Measurements from ENCODE around the gene MCEMP1.

The MCEMP1 gene

DNA sequence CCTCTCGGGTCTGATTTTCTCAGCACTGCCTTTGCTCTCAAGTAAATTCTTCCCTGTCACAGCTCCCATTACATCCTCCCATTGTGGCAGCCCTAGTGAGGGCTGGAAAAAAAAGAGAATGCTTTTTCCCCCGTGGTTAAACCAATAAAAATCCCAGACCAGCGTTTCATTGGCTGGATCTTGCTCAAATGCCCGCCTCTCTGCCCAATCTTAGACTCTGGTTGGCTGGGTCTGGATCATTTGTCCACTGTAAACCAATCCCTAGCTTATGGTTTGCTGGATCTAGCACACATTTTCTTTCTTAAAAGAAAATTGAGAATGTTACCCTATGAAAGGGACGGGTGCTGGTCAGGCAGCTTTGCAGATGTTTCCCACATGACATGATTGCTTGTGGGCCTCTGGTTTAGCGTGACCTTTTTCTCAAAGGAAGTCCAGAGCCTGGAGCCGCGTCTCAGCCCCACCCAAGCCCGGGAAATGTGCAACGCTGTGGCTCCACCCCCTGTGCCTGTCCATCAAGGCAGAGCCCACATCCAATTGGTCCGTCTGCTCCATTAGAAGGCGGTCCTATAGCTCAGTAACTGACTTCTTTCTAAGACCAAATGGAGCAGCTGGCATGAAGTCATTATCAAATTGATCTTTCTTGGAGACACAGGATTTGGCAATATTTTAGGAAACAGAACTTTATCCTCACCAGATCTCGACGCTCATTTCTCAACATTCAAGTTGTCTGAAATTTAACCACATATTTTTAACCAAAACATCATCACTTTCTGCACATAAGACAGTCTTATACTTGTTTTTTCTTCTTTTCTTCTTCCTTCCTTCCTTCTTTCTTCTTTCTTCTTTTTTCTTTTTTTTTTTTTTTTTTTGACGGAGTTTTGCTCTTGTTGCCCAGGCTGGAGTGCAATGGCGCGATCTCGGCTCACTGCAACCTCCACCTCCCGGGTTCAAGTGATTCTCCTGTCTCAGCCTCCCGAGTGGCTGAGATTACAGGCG is 2.6 kb upstream of the MCEMP1 start:
- DNase-seq, result no peak

DNA sequence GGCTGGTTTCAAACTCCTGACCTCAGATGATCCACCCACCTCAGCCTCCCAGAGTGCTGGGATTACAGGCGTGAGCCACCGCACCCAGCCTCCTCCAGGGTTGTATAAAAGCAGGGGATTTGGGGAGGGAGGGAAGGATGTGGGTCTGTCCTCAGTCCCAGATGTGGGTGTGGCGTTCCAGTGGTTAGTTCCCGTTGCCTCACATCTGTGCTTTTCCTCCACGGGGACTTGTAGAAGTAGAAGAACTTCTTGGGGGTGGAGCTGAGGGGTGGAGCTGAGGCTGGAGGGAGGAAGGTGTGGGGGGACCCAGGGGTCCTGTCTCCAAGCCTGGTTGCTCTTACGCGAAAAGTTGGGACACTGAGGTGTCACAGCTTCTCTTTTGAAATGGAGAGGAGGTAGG is 514 bp upstream of the MCEMP1 start:
- DNase-seq, result no peak

DNA sequence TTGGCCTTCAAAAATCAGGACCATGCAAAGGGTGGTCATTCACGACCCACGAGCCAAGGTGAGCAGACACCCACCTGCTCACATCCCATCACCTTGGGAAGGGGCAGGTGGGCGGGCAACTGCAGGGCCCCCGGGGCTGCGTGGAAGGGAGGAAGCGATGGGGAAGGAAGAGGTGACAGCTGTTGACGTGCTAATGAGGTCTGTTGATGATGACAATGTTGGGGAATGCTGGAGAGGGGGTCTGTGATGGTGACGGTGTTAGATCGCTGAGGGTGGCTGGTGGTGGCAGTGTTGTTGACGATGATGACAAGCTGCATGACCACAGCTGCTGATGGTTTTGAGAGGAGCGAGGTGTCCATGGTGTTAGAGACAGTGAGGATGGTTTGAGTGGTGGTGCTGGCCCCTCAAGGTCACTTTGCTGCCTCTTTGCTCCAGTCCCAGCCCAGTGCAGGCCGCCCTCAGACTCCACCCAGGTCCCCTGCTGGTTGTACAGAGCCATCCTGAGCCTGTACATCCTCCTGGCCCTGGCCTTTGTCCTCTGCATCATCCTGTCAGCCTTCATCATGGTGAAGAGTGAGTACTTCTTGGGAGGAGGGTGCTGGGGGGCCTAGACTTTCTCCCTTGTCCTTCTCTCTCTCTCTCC is 900 bp downstream of the MCEMP1 start:
- no peak for DNase-seq

DNA sequence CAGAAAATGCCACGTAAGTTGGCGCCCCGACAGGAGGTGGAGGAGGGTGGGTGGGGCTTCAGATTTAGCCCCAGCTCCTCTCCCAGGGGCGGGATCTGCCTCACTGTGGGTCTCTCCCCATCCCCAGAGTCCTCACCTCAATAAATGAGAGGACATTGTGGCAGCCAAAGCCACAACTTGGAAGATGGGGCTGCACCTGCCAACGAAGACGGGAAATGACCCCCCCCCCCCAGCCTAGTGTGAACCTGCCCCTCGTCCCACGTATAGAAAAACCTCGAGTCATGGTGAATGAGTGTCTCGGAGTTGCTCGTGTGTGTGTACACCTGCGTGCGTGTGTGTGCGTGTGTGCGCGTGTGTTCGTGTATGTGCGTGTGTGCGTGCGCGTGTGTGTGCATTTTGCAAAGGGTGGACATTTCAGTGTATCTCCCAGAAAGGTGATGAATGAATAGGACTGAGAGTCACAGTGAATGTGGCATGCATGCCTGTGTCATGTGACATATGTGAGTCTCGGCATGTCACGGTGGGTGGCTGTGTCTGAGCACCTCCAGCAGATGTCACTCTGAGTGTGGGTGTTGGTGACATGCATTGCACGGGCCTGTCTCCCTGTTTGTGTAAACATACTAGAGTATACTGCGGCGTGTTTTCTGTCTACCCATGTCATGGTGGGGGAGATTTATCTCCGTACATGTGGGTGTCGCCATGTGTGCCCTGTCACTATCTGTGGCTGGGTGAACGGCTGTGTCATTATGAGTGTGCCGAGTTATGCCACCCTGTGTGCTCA is 2.3 kb downstream of the MCEMP1 start:
- DNase-seq, result no peak

DNA sequence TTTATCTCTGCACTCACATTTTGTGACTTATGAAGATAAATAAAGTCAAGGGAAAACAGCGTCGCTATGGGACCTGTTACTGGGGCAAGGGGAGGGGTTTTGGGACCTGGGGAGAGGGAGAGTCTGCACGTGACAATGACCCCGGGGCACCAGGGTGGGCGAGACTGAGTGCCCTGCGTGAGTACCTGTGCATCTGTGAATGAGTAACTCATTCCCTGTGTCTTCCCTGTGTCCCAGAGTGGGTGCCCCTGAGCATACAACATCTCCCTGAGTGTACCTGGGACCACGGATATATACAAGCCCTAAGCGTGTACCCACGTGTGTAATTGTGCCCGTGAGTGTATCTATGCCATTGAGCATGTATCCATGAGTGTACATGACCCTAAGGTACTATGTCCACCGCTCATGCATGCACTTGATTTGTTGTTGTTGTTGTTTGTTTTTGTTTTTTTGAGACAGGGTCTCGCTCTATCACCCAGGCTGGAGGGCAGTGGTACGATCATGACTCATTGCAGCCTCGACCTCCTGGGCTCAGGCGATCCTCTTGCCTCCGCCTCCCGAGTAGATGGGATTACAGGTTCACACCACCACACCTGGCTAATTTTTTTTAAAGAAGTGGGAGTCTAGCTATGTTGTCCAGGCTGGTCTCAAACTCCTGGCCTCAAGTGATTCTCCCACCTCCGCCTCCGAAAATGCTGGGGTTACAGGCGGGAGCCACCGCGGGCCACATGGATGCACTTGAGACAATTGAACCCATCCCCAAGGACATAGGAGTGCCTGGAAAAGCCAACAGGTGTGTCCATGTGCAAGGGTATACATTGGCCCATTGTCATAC is 3.1 kb downstream of the MCEMP1 start:
- DNase-seq, result no peak

DNA sequence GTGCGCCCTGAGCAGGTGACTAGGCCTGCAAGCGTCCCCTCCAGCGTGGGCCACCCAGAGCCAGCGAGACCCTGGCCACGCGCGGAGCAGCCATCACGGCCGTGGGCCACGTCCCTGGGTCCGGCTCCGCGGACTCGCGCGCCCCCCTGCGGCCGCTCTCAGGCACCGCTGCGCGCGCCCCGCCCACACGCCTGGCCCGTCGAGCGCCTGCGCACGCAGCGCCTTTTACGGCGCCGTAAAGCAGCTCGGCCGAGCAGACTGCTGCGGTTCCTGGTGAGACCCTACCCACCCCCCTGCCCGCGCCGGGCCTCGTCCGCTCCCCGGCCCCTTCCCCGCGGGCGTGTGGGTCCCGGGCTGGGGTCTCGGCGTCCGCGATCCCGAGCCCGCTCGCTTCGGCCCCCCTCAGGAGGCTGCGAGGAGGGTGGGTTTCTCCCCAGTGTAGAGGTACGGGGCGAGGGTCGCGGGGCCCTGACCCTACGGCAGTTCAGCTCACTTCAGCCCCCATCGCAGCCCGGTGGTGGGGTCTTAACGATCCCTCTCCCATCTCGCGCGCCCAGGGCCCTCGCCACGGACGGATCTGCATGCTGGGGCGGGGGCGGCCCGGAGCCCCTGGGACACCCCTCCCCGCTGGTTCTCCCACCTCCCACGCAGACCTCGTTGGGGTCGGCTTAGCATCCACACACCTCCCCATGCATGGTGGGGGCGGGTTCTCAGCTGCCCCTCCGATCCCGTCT is 3.9 kb downstream of the MCEMP1 start, which contains the start of gene TRAPPC5:
TSS of gene TRAPPC5 (plus strand) at position 228 of the 734 bp plus-strand sequence. CDS start 1,421 bp downstream, outside the sequence.
- DNase-seq, result peak; percentile 50

DNA sequence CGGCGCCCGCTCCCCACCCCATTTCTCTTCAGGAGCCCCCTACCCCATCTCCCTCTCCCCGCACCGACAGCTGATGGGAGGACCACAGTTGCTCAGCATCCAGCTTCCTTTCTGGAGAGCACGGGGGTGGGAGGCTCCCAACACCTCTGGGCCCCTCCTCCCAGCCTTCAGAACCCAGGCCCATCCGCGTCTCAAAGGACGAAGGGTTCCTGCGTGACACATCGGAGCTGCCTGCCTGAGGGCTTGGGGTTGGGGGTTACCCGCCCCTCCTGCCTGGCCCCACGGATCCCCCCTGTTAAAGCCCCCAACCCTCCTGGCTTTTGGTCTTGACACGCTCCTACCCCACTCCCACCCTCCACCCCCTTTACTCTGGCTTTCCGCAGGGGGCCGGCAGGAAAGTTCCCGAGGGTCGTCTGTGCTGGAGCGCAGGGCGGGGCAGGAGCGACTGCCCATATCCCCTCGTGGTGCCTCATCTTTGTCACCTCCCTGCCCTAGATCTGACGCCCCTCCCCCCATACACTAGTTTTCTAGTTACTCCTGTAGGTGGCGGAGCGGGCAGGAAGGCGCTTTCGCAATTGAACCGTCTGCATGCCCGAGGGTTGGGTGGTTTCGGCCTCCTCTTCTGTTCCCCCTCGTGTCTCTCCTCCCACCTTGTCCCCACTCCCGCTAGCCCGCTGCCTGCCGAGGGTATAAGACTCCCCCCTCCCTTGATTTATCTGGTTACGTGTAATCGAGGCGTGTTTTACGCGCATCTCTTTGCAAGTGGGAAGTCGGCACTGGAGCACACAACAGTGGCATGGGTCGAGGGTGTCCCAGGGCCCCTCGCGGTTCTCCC is 4.7 kb downstream of the MCEMP1 start:
- no peak for DNase-seq

DNA sequence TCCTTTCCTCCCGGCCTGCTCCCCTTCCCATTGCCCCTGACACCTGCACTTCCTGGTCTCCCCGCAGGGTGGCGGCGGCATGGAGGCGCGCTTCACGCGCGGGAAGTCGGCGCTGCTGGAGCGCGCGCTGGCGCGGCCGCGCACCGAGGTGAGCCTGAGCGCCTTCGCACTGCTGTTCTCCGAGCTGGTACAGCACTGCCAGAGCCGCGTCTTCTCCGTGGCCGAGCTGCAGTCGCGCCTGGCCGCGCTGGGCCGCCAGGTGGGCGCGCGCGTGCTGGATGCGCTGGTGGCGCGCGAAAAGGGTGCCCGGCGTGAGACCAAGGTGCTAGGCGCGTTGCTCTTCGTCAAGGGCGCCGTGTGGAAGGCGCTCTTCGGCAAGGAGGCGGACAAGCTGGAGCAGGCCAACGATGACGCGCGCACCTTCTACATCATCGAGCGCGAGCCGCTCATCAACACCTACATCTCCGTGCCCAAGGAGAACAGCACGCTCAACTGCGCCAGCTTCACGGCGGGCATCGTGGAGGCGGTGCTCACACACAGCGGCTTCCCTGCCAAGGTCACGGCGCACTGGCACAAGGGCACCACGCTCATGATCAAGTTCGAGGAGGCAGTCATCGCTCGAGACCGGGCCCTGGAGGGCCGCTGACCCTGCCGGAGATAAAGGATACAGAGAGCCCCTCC is 5.4 kb downstream of the MCEMP1 start:
- DNase-seq, result no peak

DNA sequence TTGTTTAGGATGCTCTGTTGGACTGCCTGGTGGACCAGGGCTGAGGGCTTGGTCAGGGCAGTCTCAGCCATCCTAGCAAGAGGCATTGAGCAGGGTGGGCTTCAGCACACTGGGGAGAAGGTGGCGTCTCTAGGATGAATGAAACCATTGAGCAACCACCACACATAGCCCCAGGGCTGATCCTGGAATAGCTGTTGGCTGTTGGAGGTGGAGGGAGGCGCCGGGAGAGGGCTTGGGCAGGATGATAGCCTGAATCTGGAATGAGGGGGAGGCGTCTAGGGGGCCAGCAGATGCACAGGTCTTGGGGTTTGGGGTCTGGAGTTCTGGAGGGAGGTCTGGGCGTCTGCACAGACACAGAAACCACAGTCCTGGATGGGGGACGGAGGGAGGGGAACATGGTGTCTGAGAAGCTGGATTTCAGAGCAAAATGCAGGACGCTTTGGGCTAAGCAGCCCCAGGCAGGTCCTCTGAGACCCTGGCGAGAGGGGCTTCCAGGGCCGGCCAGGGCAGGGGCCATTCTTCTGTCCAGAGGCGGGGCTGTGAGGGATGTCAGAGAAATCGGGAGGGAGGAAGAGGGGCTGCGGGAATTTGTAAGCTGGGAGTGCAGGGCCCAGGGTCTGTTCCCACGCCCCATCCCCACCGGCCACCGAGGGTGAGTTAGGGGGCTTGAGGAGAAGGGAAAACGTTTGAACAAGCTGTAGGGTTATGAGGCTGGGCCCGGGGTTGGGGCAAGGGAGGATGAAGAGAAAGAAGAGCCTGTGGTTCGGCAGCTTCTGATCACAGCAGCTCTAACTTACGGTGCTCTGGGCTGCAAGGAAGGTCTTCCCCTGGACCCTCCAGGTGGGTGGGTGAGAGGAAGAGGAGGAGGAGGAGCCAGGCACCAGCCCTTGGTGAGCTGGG is 8.9 kb downstream of the MCEMP1 start:
- no peak for DNase-seq

DNA sequence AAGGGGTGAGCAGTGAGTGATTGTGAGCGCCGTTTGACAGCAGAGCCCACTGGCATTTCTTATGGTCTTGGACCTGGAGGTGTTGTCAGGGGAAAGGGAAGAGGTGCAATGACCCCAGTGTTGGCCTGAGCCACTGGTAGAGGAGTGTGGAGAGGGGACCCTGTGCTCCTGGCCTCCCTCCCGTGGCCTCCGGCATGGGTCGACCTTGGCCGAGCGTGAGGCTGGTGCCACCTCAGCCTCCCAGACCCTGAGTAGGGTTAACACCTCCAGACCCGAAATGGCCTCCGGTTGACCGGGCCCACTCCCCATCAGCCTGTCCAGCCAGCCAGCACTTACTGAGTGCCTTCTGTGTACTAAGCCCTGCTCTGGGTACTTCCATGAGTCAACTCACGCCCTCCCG is 10.3 kb downstream of the MCEMP1 start:
- no peak for DNase-seq

DNA sequence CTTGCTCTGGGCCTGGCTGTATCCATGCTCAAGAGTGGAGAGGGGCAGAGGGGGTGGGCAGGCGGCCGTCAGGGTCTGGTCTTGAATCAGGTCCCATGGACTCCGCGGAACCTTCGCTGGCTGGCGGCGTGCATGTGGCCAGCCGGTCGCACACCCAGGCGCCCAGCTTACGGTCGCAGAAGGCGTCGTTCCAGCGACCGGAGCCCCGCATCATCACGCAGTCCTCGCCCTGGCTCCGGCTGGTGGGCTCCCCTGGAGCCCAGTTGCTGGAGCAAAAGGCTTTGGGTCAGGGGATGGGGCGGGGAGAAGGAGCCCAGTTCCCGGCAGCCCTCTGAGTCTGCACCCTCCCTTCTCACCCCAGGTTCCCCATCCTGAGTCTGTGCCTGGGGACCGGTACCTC is 12.3 kb downstream of the MCEMP1 start:
- no peak for DNase-seq

DNA sequence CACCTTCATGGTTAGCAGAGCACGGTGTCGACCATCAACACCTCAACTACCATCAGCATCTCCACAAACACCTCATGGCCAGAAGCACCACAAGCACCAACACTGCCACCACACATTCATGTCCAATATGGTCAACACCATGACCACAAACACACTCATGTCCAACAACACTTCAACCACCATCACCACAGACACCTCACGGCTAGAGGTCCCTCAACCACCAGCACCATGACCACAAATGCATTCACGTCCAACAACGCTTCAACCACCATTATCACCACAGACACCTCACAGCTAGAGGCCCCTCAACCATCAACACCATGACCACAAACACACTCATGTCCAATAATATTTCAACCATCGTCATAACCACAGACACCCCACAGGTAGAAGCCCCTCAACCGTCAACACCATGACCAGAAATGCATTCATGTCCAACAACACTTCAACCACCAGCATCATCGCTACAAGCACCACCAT is 13.9 kb downstream of the MCEMP1 start:
- DNase-seq, result no peak

DNA sequence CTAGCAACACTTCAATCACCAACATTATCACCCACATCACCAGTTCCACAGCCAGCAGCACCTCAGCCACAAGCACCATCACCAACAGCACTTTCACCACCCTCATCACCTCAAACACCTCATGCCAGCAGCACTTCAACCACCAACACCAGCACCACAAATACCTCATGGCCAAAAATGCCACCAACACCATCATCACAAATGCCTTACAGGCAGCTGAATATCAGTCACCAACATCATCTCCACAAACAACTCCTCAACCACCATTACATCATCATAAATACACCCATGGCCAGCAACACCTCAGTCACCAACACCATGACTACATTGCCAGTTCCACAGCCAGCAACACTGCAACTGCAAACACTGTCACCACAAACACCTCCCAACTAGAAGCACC is 14.6 kb downstream of the MCEMP1 start:
- DNase-seq, result no peak

DNA sequence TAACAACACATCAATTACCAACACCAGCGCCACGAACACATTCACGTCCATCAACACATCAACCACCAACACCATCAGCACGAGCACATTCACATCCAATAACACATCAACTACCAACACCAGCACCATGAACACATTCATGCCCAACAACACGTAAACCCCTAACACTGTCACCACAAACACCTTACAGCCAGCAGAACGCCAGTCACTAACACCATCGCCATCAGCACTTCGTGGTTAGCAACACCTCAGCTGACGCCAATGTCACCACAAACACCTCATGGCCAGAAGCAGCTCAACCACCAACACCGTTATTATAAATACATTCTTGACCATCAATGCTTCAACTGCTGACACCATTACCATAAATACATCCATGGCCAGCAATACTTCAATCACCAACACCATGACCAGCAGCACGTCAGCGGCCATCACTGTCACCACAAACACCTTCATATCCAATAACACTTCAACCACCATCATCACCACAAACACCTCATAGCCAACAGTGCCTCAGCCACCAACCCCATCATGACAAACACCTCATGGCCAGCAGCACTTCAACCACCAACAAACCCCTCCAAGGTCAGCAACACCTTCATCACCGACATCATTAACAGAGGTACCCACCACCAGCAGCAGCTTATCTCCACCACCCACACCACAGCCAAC is 15.7 kb downstream of the MCEMP1 start:
- DNase-seq, result no peak

DNA sequence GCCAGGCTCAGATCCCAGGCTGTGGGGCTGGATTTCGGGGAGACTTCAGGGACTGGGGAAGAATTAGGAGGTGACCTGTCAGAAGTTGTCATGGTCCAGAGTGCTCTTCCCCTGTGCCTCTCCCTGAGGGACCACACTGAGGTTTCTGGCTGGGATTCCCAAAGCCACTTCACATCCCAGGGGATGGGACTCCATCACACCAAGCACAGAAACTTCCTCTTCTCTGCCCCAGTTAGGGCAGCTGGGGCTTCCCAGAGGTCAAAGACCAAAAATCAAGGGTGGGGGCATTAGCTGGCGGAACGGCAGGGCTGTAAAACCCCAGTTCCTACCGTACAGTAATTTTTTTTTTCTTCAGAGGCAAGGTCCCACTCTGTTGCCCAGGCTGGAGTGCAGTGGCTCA is 17.6 kb downstream of the MCEMP1 start:
- DNase-seq, result no peak

DNA sequence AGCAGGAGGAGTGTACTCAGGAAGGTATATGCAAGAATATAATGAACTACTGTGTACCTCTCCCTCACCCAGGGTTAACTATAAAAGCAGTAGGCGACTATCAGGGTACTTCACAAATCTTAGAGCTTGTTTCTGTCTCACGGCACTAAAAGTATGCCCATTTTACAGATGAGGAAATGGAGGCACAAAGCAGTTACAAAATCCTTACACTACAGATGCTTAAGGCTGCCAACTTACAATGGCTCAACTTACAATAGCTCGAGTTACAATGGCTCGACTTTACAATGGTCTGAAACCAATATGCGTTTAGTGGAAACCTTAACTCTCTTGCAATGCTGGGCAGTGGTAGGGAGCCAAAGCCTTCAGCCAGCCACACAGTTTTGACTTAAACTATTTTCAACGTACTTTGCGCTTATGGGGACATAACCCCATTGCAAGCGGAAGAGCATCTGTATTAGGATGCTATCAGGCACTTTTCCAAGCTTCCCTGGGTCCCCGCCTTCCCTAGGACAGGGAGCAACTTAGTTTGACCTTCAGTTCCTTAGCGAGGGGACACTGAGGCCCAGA is 20.9 kb downstream of the MCEMP1 start:
- no peak for DNase-seq

DNA sequence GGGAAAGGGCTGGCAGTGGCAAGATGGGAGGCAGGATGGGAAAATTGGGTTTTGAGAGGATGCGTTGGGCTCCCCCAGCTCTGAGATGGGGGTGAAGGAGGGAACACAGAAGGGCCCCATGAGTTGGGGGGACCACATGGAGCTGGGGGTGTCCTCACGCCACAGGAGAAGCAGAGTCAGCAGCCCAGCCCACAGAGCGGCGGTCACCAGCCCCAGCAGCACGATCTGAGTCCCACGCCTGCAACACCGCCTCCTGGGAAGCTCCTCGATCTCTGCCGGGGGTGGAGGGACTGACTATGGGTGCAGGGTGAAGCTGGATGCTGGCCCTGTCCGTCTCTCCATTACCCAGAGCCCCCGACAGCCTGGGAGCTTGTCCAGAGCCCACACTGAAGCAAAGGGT is 21.7 kb downstream of the MCEMP1 start:
- DNase-seq, result no peak

DNA sequence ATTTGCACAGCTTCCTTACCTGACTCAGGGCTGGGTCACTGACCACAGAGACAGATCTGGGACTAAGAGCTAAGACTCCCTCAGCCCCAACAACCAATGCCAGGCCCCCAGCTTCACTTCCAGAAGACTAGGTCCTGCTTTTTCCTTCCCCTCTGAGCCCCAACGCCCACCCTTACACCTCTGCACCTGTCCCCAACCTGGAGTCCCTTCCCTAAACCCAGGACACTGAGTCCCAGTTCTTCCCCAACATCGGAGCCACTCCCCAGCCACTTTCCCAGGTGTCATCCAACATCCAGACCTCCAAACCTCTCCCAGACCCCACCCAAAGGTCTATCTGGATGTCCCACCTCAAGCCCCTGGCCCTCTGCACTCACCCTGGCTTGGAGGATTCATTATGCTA is 22.1 kb downstream of the MCEMP1 start:
- DNase-seq, result no peak

Data from cortex of kidney (tissue), 1 donor.